Panc1 (cell line): ENCODE results near the gene RSPH1. TPM values are rescaled to one million over a fixed set of nuclear protein-coding genes. Genes with fewer than 3 reads are reported as not detected.

Experiments
- ATAC-seq: fragments of 200-7000 bp; cut with Tn5 transposase; 2 replicates; pipeline ENCODE4 v1.9.1; 2020; ENCODE audit warnings: mild to moderate bottlenecking, moderate library complexity
- BruUV-seq: library from RNA; stranded (reverse); fragments of 400-500 nt; replicated peaks from 2 replicates; lab custom pipeline; 2021; lab: Mats Ljungman, UMichigan
- CTCF ChIA-PET: fragments of 300-600 bp; sonication (Branson Sonifier 250); formaldehyde crosslinking; loops from one replicate; lab custom pipeline; 2022; ENCODE audit warnings: antibody characterized with exemption; lab: Charles Lee
- POLR2A ChIA-PET: fragments of 300-600 bp; sonication (Branson Sonifier 250); formaldehyde crosslinking; loops from one replicate; lab custom pipeline; 2022; ENCODE audit warnings: antibody characterized with exemption; lab: Charles Lee
- DNase-seq: peaks from one replicate; pipeline ENCODE4 v3.0.0-alpha.2; 2010; ENCODE audit warnings: low read depth, low spot score
- H3K27ac ChIP-seq: 2 replicates; pipeline ENCODE4 v1.5.1; 2011; ENCODE audit warnings: mild to moderate bottlenecking, low read length, inconsistent platforms
- H3K27me3 ChIP-seq: fragments of 200-500 bp; sonication (Bioruptor generic); 2 replicates; pipeline ENCODE4 v1.6.0; 2014; ENCODE audit warnings: low read length, inconsistent platforms; ENCODE audit not compliant: control insufficient read depth, insufficient read depth
- H3K36me3 ChIP-seq: fragments of 200-500 bp; sonication (Bioruptor generic); 2 replicates; pipeline ENCODE4 v1.5.1; 2014; ENCODE audit warnings: inconsistent platforms, mild to moderate bottlenecking, low read length, moderate library complexity; ENCODE audit not compliant: control insufficient read depth, insufficient read depth
- H3K4me1 ChIP-seq: 2 replicates; pipeline ENCODE4 v1.5.1; 2011; ENCODE audit warnings: inconsistent platforms, mild to moderate bottlenecking, low read length, moderate library complexity; ENCODE audit not compliant: control insufficient read depth, insufficient read depth
- H3K4me3 ChIP-seq, 2 experiments: 2 replicates each; pipeline ENCODE4 v1.5.1; 2011 to 2012; ENCODE audit warnings: low read depth in 2 of 2, low read length in 2 of 2, mild to moderate bottlenecking in 2 of 2, inconsistent platforms in 1 of 2, moderate library complexity in 1 of 2
- H3K9me3 ChIP-seq: fragments of 200-500 bp; sonication (Bioruptor generic); 2 replicates; pipeline ENCODE4 v1.5.1; 2014; ENCODE audit warnings: low read depth, mild to moderate bottlenecking, inconsistent platforms, low read length, moderate library complexity; ENCODE audit not compliant: control insufficient read depth, insufficient read depth
- CTCF ChIP-seq: fragments of 450-650 bp; IDR thresholded peaks from 2 replicates; pipeline ENCODE4 v1.5.1; 2017; ENCODE audit warnings: mild to moderate bottlenecking
- POLR2AphosphoS5 ChIP-seq: IDR thresholded peaks from 2 replicates; pipeline ENCODE4 v1.6.1; 2012; ENCODE audit warnings: mild to moderate bottlenecking, low read depth, low read length, moderate library complexity
- REST ChIP-seq, 2 experiments: IDR thresholded peaks; 2 replicates each; pipeline ENCODE4 v1.6.1; 2011 to 2012; ENCODE audit warnings: low read depth in 2 of 2, control low read depth in 1 of 2, low read length in 1 of 2, mild to moderate bottlenecking in 1 of 2, moderate library complexity in 1 of 2; ENCODE audit not compliant: insufficient read depth in 1 of 2
- SIN3A ChIP-seq: IDR thresholded peaks from 2 replicates; pipeline ENCODE4 v1.6.1; 2012; ENCODE audit warnings: low read depth, mild to moderate bottlenecking, low read length, moderate library complexity, borderline replicate concordance; ENCODE audit not compliant: insufficient read depth
- TCF7L2 ChIP-seq: IDR thresholded peaks from 2 replicates; pipeline ENCODE4 v1.6.1; 2011; ENCODE audit warnings: mild to moderate bottlenecking, low read depth, low read length, inconsistent platforms
- in situ Hi-C: cut with HindIII; loops from 2 replicates; pipeline ENCODE4 v1.10.0; 2016; ENCODE audit warnings: low sequenced_read_pairs, low pct_unique_long_range_greater_than_20kb
- intact Hi-C: fragments of 100-400 bp; cut with micrococcal nuclease; formaldehyde crosslinking; loops from one replicate; pipeline ENCODE4 v1.10.0; 2022; ENCODE audit not compliant: unreplicated experiment
- total RNA-seq: library from RNA; stranded (reverse); gene quantifications from one replicate; pipeline ENCODE4 v1.2.1, GENCODE V29; 2021; ENCODE audit not compliant: unreplicated experiment

Gene RSPH1
- total RNA-seq, 1 experiment from 2014 or later = 0.46 TPM

GRCh38 chr21:42440187-42440792 is 55.7 kb downstream of the RSPH1 start:
- no peaks in the 10 kb centered on the region for H3K27me3 ChIP-seq
- no TSS peak for BruUV-seq
- DNase-seq (no peak), ATAC-seq (no peak)
- in situ Hi-C loops = no loop called here
- ChIA-PET POLR2A (no interaction called here), CTCF (no interaction called here)
- no peaks in the 10 kb centered on the region for H3K36me3 ChIP-seq
- H3K27ac ChIP-seq = no peak overlapping the region
- H3K4me3 ChIP-seq = no peak overlapping the region
- H3K9me3 ChIP-seq = no peaks in the 10 kb centered on the region
- intact Hi-C loops = no loop called here
- TF ChIP-seq REST (IDR thresholded peaks at IDR 0.05; ENCODE audit: insufficient read depth in 1 of 2, low read depth in 2 of 2, low read length in 1 of 2) (no peak), TCF7L2 (no peak), CTCF (no peak), SIN3A (no peak), POLR2AphosphoS5 (no peak)
- H3K4me1 ChIP-seq = no peaks in the 10 kb centered on the region

- no peaks in the 10 kb centered on the region for H3K27me3 ChIP-seq
- H3K36me3 ChIP-seq = no peaks in the 10 kb centered on the region
- no peak overlapping the region for H3K4me3 ChIP-seq
- in situ Hi-C loops = no loop called here
- intact Hi-C loops = no loop called here
- POLR2A ChIA-PET = no interaction called here
- TF ChIP-seq POLR2AphosphoS5 = no peak
- no peak for TF ChIP-seq REST (IDR thresholded peaks at IDR 0.05; ENCODE audit: insufficient read depth in 1 of 2, low read depth in 2 of 2, low read length in 1 of 2)
- TF ChIP-seq TCF7L2 = no peak
- no peak for TF ChIP-seq SIN3A
- TF ChIP-seq CTCF = no peak
- no peak for ATAC-seq
- H3K27ac ChIP-seq = no peak overlapping the region
- H3K4me1 ChIP-seq = no peaks in the 10 kb centered on the region
- BruUV-seq = no TSS peak
- CTCF ChIA-PET = no interaction called here
- no peak for DNase-seq
- no peaks in the 10 kb centered on the region for H3K9me3 ChIP-seq
These were observed 56.5 kb downstream of the RSPH1 start for GRCh38 chr21:42439284-42440186.
